Lung microvascular endothelial cell (primary cell): Measurements from ENCODE around the gene C1R. TPM values are rescaled to one million over a fixed set of nuclear protein-coding genes. Genes with fewer than 3 reads are reported as not detected.
"Not testable (repeated sequence)": the region's sequence is repeated elsewhere in the genome, so short reads cannot be mapped to it uniquely, and the experiment has no call there.

ENCODE experiments used
- DNase-seq, 2 donors: peaks; one replicate each; pipeline versions ENCODE4 v3.0.0 to v3.0.0-alpha.2; 2010; ENCODE audit warnings: low read depth in 2 of 2
- total RNA-seq: library from RNA; depleted of rRNA; stranded (reverse); fragments of >200 nt; gene quantifications from 2 replicates; pipeline ENCODE4 v1.2.1, GENCODE V29; 2014

C1R gene
- total RNA-seq, 1 donor from 2014 or later = 0.40 TPM

DNA sequence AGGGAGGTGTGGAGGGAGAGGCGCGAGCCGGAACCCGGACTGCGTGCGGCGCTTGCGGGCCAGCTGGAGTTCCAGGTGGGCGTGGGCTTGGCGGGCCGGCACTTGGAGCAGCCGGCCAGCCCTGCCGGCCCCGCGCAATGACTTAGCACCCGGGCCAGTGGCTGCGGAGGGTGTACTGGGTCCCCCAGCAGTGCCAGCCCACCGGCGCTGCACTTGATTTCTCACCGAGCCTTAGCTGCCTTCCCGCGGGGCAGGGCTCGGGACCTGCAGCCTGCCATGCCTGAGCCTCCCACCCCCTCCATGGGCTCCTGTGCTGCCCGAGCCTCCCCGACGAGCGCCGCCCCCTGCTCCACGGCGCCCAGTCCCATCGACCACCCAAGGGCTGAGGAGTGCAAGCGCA lies 54.8 kb downstream of the C1R start:
- DNase-seq = not testable (repeated sequence)

DNA sequence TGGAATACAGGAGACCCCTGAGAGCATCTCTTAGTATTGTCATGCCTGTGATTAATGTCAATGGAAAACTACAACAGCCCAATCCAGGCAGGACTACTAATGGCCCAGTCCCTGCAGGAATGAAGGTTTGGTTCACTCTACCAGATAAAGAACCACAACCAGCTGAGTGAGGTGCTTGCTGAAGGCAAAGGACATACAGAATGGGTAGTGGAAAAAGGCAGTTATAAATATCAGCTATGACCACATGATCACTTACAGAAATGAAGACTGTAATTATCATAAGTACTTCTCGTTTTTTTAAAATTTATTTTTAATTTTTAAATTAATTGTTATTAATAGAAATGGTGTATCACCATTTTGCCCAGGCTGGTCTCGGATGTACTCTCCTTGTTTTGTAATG lies 56.8 kb downstream of the C1R start:
- no peak for DNase-seq

DNA sequence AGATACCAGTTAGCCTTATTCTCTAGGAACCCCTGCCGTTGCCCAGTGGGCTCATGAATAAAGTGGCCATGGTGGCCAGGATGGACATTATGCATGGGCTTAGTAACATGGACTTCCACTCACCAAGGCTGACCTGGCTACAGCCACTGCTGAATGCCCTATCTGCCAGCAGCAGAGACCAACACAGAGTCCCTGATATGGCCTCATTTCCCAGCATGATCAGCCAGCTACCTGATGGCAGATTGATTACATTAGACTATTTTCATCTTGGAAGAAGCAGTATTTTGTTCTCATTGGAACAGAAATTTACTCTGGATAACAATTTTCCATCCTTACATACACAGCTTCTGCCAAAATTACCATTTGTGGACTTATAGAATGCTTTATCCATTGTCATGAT lies 57.8 kb downstream of the C1R start:
- no peak for DNase-seq

DNA sequence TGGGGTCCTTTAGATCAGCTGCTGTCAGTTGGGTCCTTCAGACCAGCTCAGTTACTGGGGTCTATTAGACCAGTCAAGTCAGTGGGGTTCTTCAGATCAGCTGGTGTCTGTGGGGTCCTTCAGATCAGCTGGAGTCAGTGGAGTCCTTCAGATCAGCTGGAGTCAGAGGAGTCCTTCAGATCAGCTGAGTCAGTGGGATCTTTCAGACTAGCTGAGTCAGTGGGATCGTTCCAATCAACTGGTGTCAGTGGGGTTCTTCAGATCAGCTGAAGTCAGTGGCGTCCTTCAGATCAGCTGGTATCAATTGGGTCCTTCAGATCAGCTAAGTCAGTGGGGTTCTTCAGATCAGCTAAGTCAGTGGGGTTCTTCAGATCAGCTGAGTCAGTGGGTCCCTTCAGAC lies 59.3 kb downstream of the C1R start:
- DNase-seq = no peak

DNA sequence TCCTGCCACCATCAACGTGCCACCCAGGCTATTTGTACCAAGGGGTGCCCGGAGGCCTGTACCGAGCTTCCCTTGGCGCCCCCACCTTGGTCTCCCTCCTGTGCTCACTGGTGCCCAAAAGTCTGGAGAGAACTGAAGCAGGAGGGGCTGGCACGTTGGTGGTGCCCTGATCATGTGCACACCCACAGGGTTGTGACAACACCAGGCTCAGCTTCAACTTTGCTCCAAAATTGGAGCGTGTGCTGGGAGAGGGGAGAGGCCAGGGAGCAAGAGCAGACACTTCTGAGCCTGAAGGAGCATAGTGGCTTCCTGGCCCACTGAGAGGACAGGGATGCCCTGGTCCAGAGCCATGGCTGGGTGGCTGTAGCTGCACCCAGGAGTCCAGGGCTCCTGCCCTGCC lies 60.9 kb downstream of the C1R start:
- no peak for DNase-seq

Other genes starting within 250 kb of the C1R start
- 3.4 and 8.9 TPM in 2 replicates for gene CDCA3, start 241.2 kb downstream of the C1R start, total RNA-seq
- 57.9 and 59.9 TPM in 2 replicates for gene USP5, start 240.3 kb downstream of the C1R start, total RNA-seq
- 958 and 967 TPM in 2 replicates for gene TPI1, start 224.9 kb downstream of the C1R start, total RNA-seq
- gene SPSB2, start 219.1 kb downstream of the C1R start, total RNA-seq = 2.2 and 4.2 TPM in 2 replicates
- gene LRRC23, start 187.6 kb downstream of the C1R start, total RNA-seq = 1.5 and 3.4 TPM in 2 replicates
- gene ENO2, start 177.9 kb downstream of the C1R start, total RNA-seq = 0.99 and 1.7 TPM in 2 replicates
- gene ATN1, start 164.5 kb downstream of the C1R start, total RNA-seq = 3.9 and 7.7 TPM in 2 replicates
- gene RNU7-1, start 148.6 kb downstream of the C1R start, total RNA-seq = not detected in 2 replicates
- 130 and 240 TPM in 2 replicates for gene C12orf57, start 148.4 kb downstream of the C1R start, total RNA-seq
- gene PTPN6, start 141.1 kb downstream of the C1R start, total RNA-seq = 2.2 and 3.2 TPM in 2 replicates
- gene PHB2, start 121.8 kb downstream of the C1R start, total RNA-seq = 124 and 150 TPM in 2 replicates
- gene EMG1, start 121.5 kb downstream of the C1R start, total RNA-seq = 20.3 and 22.8 TPM in 2 replicates
- 8.5 and 9.9 TPM in 2 replicates for gene LPCAT3, start 74.0 kb downstream of the C1R start, total RNA-seq
- gene C1S, start 31.7 kb downstream of the C1R start, total RNA-seq = under 0.01 and 0.20 TPM in 2 replicates
- 12.2 and 13.7 TPM in 2 replicates for gene C1RL, start 16.8 kb upstream of the C1R start, total RNA-seq
- 0.22 TPM in 1 of 2 replicates, not detected in the other for gene RBP5, start 36.4 kb upstream of the C1R start, total RNA-seq
- gene CLSTN3, start 37.9 kb upstream of the C1R start, total RNA-seq = 12.9 and 15.0 TPM in 2 replicates
- 22.2 and 23.5 TPM in 2 replicates for gene PEX5, start 97.2 kb upstream of the C1R start, total RNA-seq
- gene ACSM4, start 211.6 kb upstream of the C1R start, total RNA-seq = not detected in 2 replicates